HS-5 (cell line): Measurements from ENCODE around the gene PLCXD1.
"Not testable (repeated sequence)": the region's sequence is repeated elsewhere in the genome, so short reads cannot be mapped to it uniquely, and the experiment has no call there.

Experiments
- DNase-seq: peaks from one replicate; pipeline ENCODE4 v3.0.0-alpha.2; 2012; ENCODE audit warnings: low read depth

The PLCXD1 gene

GRCh38 chrX:316351-317325 is 35.5 kb downstream of the PLCXD1 start:
- DNase-seq: no peak

GRCh38 chrX:317424-318067 is 36.4 kb downstream of the PLCXD1 start:
- no peak for DNase-seq

GRCh38 chrX:318068-318738 is 37.0 kb downstream of the PLCXD1 start:
- DNase-seq: peak; percentile 95

GRCh38 chrX:318739-319578 is 37.8 kb downstream of the PLCXD1 start, which contains the start of gene GTPBP6:
Gene GTPBP6, minus strand, starts transcription at chrX:318796. Its CDS starts 9 bp downstream, at chrX:318787.
- DNase-seq: peak; percentile 98

- DNase-seq: no peak
Observed at GRCh38 chrX:319579-320125, 38.5 kb downstream of the PLCXD1 start.

- no peak for DNase-seq
Observed at GRCh38 chrX:320126-320783, 39.1 kb downstream of the PLCXD1 start.

- DNase-seq: peak; percentile 15
Observed at GRCh38 chrX:323721-324628, 42.8 kb downstream of the PLCXD1 start.

- DNase-seq: not testable (repeated sequence)
Observed at GRCh38 chrX:324664-325063, 43.5 kb downstream of the PLCXD1 start.

GRCh38 chrX:327660-328126 is 46.5 kb downstream of the PLCXD1 start:
- no peak for DNase-seq

GRCh38 chrX:329291-329910 is 48.2 kb downstream of the PLCXD1 start:
- DNase-seq: no peak

- DNase-seq: not testable (repeated sequence)
Observed at GRCh38 chrX:330141-330725, 49.1 kb downstream of the PLCXD1 start.

GRCh38 chrX:330726-331150 is 49.6 kb downstream of the PLCXD1 start:
- no peak for DNase-seq

GRCh38 chrX:331151-331824 is 50.1 kb downstream of the PLCXD1 start:
- DNase-seq: no peak

GRCh38 chrX:331825-332495 is 50.8 kb downstream of the PLCXD1 start:
- no peak for DNase-seq

GRCh38 chrX:332496-332860 is 51.3 kb downstream of the PLCXD1 start:
- no peak for DNase-seq

GRCh38 chrX:332916-333610 is 51.9 kb downstream of the PLCXD1 start:
- DNase-seq: no peak
